ENCODE data around the gene MRPL23.

The MRPL23 gene

DNA sequence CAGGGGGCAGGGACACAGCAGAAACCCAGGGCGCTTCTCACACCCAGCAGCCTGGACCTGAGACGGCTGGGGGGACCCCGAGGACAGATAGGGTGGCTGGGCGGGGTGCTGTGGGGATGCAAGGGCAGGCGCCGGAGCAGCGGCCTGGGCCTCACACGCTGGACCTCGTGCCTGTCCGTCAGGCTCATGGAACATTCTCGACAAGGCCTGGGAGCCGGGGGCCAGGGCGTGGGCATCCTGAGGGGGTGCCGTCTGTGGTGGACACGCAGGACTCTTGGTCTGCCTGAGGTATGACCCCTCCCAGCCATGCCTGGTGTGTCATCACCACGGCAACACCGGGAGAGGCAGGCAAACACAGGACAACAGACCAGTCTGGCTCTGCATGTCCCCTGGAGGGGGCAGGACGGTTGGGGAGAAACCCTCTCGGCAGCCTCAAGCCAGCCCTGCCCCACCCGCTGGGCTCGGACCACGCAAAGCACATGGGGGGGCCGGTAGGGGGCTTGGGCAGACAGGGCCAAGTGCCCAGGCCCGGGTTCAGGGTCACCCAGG lies 21.4 kb downstream of the MRPL23 start:
- no peak for DNase-seq (ENCODE audit: low spot score)
- in situ Hi-C loops (cut with MboI; ENCODE audit: low pct_unique_long_range_greater_than_20kb, low sequenced_read_pairs, unreplicated experiment), result no loop called here
- TF ChIP-seq, protein P1, sequence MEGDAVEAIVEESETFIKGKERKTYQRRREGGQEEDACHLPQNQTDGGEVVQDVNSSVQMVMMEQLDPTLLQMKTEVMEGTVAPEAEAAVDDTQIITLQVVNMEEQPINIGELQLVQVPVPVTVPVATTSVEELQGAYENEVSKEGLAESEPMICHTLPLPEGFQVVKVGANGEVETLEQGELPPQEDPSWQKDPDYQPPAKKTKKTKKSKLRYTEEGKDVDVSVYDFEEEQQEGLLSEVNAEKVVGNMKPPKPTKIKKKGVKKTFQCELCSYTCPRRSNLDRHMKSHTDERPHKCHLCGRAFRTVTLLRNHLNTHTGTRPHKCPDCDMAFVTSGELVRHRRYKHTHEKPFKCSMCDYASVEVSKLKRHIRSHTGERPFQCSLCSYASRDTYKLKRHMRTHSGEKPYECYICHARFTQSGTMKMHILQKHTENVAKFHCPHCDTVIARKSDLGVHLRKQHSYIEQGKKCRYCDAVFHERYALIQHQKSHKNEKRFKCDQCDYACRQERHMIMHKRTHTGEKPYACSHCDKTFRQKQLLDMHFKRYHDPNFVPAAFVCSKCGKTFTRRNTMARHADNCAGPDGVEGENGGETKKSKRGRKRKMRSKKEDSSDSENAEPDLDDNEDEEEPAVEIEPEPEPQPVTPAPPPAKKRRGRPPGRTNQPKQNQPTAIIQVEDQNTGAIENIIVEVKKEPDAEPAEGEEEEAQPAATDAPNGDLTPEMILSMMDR (IDR thresholded peaks at IDR 0.05; ENCODE audit: extremely low read depth, insufficient read depth, missing control alignments), result no peak

DNA sequence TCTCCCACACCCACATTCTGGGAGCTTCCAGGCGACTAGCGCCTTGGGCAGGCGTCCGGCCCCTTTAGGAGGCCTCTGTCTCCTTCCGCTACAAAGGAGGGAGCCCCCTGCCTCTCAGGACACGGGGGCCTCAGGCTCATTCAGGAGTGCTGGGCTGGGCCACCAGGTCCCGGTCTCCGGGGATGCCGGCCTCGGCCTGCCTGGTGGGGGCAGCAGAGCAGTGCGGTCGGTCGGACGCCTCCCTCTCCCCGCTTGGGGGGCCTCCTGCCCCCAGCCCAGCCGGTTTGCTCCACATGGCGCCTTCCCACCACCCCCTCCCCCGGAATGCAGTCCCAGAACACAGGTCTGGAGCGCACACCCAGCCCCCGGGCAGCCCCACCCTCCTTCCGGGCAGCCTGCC lies 21.9 kb downstream of the MRPL23 start:
- in situ Hi-C loops (cut with MboI; ENCODE audit: low pct_unique_long_range_greater_than_20kb, low sequenced_read_pairs, unreplicated experiment), result no loop called here
- no peak for DNase-seq (ENCODE audit: low spot score)
- TF ChIP-seq, protein P1 (IDR thresholded peaks at IDR 0.05; ENCODE audit: extremely low read depth, insufficient read depth, missing control alignments), result no peak

DNA sequence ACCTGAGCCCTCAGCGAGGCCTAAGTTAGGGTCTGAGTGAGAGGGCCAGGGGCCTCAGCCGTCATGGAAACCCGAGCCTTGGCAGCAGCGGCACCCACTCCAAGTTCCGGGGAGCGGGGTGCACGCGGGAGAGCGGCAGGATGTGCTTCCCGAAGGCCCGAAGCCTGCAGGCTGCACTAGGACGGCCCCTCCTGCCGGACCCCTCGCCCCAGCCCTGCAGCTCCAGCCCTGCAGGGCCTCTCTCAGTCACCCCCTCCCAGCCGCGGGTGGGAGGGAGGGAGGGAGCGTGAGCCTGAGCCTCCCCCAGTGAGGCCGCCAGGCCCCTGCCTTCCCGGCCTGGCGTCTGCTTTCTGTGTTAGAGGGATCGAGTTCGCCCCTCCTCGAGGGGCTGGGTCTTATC lies 22.6 kb downstream of the MRPL23 start:
- in situ Hi-C loops (cut with MboI; ENCODE audit: low pct_unique_long_range_greater_than_20kb, low sequenced_read_pairs, unreplicated experiment), result no loop called here
- DNase-seq (ENCODE audit: low spot score), result no peak
- TF ChIP-seq, protein P1 (IDR thresholded peaks at IDR 0.05; ENCODE audit: extremely low read depth, insufficient read depth, missing control alignments), result no peak

GRCh38 chr11:1970956-1971355 lies 23.8 kb downstream of the MRPL23 start:
- TF ChIP-seq, protein P1 (IDR thresholded peaks at IDR 0.05; ENCODE audit: extremely low read depth, insufficient read depth, missing control alignments), result no peak
- in situ Hi-C loops (cut with MboI; ENCODE audit: low pct_unique_long_range_greater_than_20kb, low sequenced_read_pairs, unreplicated experiment), result no loop called here
- no peak for DNase-seq (ENCODE audit: low spot score)

DNA sequence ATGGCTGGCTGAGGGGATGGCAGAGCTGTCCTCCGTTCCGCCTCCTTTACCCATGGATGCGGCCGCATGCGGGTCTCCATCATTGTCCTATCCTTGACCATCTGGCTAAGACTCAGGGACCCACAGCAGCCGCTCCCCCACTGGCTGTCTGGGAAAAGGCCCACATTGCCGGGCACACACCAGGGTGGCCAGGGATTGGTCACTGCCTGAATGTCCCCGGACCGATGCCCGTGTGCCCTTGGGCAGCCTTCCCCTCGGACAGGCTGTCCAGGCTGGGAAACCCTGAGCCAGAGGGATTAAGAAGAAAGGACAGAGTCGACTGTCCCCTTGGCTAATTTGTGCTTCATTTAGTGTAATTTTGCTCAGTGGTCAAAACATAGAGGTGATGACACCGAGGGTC lies 28.1 kb downstream of the MRPL23 start:
- in situ Hi-C loops (cut with MboI; ENCODE audit: low pct_unique_long_range_greater_than_20kb, low sequenced_read_pairs, unreplicated experiment), result no loop called here

DNA sequence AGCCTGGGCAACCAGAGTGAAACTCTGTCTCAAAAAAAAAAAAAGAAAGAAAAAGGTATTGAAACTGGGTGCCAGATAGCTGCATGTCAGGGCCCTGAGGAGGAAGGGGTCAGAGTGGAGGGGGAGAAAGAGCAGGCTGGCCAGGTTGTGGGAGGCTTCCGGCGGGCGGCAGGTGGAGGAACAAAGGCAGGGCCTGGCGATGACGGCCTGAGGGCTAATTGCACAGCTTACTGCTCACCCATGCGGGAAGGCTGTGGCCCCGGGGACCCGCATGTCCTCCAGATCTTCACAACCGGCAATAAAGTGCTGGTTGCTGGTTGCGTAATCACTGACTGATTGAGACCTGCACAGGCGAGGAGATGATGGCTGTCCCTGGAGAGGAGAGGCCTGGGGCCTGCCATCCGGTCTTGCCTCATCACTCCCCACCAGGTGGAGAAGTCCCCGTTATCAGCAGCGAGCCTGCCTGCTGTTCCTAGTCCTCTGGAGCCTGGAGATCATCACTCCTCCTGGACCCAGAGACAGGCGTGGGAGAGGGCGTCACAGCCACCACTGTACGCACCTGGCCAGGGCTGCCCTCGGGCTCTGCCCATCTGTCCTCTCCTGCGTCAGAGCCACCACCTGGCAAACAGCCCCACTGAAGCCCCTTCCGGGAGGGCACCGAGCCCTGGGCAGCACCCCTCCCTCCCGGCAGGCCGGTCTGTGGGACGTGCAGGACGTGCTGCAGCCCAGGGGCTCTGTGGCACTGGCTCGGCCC lies 31.8 kb downstream of the MRPL23 start:
- TF ChIP-seq, protein P1 (IDR thresholded peaks at IDR 0.05; ENCODE audit: extremely low read depth, insufficient read depth, missing control alignments), result no peak
- no peak for DNase-seq (ENCODE audit: low spot score)
- in situ Hi-C loops (cut with MboI; ENCODE audit: low pct_unique_long_range_greater_than_20kb, low sequenced_read_pairs, unreplicated experiment), result no loop called here

More for the DNA sequence above, 28.1 kb downstream of the MRPL23 start:
- DNase-seq (ENCODE audit: low spot score), result no peak
- TF ChIP-seq, protein P1 (IDR thresholded peaks at IDR 0.05; ENCODE audit: extremely low read depth, insufficient read depth, missing control alignments), result no peak
